Stimulated activated CD8-positive, alpha-beta memory T cell treated with anti-CD3 and anti-CD28 coated beads, Interleukin-7, amount 100 ng/mL, for 4 hours (primary cell): ENCODE results near the gene C16orf96.

ENCODE experiments used
- DNase-seq, 2 donors: peaks; one replicate each; pipeline ENCODE4 v3.0.0-alpha.2; 2020; ENCODE audit warnings: low read depth in 2 of 2

Gene C16orf96

DNA sequence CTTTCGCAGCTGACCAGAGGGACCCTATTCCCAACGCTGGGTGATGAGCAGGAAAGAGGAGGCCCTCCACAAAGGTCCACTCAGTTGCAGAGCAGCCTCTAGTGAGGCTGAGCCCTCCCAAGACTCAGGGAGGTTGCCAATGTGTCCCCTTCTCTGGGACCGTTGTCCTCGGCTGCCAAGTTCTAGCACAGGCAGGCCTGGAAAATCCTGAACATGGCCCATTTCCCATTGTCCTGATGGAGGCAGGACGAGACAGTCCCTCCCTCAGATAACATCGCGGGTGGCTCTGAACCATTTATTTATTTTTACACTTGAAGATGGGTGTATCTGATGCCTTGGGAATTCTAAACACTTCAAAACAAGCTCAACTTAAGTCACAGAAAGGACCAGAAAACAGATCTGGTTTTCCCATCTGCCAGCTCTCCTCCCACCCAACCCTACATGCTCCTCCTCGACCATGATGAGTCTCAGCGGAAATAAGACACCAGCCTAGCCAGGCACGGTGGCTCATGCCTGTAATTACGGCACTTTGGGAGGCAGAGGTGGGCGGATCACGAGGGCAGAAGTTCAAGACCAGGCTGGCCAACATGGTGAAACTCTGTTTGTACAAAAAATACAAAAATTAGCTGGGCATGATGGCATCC is 30.4 kb upstream of the C16orf96 start:
- DNase-seq: no peak

DNA sequence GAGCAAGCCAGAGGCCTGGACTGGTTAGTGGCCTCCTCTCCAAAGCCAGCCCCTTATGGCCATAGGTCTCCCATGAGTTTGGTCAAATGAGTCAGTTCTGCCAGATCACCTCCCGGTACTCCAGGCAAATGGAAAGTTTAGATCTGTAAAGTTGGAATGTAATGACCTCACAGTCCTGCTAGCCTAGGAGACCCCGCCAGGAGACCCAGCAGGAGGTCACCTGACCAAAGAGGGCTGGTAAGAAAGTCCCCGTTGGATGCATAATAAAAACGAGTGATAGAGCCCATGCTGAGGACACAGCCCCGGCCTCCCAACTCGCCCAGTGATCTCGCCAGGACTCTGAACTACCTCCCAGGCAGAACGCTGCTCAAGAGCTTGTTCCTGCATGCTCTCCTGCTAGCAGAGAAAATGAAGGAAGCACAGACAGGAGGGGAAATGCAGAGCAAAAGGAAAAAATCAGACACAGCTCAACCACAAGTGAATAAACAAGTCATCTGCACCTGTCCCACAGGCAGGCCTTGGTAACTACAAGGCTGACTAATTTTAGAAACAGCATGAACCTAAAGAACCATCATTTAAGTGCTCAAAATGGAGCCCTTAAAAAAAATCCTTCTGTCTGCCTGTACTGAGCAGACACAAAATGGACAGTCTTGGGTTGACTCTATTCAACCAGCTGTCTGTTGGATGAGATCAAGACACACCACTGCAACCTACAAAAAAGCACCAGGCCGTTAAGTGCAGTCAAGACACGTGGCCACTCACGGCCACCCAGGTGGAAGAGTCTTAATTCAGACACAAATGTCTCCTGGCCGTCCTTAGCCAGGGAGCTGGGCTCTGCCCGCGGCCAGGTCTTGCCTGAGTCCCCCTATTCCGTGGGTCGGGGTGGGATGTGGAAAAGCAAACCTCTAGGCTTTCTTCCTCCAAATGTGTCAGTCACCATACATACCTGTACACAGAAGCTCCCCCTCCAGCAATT is 26.8 kb upstream of the C16orf96 start:
- no peak for DNase-seq

DNA sequence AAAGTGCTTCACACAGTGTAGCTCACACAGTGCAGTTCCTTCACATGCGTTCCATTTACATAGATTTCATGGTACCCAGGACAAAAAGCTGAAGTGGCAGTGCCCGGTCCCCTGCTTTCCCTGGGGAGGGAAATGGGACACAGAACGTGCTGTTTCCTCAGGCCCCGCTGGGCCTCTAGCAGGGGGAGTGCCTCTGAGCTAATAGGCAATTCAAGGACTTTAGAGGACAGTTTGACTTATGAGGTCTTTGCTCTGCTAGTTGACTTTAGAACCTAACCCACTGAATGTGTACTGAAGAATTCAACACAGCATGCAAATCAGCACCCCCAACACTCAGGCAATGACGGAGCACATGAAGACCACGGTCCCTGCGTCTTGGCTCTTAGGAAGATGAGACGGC is 24.3 kb upstream of the C16orf96 start:
- DNase-seq: no peak

DNA sequence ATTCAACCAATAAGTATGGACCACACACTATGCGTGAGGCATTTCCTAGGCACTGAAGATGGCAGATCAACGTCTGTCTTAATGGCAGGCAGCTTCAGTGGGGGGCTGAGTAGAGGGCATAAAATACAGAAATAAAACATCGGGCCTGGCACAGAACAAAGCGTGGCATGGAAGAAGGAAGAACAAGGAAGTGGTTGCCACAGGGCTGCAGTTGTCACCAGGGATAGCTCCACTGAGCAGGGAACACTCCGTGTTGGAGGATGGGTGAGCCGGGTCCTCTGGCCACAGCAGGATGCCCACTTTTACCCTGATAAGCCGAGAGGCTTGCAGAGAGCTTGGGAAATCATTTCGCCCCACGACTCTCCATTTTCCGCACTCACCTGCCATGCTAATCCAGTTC is 23.9 kb upstream of the C16orf96 start:
- DNase-seq: no peak

DNA sequence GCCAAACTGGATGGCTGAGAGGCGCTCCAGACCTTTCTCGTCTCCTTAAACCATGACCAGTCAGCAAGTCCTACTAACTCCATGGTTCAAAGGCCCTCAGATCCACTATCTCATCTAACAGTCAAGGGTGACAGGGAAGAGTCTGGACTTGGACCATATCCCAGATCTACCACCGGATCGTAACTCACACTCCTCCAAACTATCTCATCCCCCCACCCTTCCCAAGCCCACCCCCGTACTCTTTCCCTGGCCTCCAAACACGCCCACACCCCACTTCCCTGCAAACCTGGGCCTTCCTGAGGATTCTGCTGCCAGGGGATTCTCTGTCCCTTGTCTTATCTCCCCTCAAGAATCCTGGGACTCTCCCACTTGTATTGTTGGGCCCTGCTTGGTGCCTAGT is 22.6 kb upstream of the C16orf96 start:
- no peak for DNase-seq

DNA sequence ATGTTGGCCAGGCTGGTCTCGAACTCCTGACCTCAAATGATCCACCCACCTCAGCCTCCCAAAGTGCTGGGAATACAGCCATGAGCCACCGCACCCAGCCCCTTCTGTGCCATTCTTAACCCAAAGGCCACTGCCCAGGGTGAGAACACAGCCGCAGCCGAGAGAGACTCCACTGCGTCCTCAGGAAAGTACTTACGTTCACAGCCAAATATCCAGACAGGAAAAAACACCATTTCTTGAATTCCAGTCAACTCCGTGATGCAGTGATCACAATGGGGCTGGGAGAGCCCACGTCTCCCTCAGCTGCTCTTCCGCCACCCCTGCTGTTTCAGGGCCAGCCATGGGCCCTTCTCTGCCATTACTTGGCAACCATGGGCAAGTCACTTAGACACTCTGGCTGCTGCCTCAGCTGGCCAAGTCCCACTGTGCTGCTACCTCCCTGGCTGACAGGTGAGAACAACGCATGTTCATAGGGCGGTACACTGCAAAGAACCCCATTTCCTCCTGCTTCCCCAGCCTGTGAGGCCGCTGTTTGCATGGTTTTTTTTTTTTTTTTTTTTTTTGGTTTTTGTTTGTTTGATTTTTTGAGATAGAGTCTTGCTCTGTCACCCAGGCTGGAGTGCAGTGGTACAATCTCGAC is 21.9 kb upstream of the C16orf96 start:
- no peak for DNase-seq

DNA sequence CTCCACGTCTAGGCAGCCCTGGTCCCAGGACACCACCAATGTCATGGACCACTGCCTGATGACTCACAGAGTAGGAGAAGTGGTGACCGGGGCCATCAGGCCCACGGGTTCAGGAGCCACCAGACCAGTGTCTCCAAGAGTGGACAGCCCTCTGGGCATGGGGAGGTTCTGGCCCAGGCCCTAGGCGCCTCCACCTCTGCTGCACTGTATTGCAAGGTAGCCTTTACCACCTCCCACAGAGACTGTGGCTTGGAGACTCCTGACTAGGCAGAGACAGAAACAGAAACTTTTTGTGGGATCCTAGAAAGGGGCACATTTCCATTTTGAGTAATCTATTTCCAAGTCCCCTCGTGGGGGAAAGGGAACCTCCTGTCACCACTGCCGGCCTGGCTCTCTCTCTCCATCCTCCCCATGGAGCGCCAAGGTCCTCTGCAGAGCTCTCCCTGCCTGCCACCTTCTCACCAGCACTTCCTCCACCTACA is 20.5 kb upstream of the C16orf96 start:
- DNase-seq: no peak

DNA sequence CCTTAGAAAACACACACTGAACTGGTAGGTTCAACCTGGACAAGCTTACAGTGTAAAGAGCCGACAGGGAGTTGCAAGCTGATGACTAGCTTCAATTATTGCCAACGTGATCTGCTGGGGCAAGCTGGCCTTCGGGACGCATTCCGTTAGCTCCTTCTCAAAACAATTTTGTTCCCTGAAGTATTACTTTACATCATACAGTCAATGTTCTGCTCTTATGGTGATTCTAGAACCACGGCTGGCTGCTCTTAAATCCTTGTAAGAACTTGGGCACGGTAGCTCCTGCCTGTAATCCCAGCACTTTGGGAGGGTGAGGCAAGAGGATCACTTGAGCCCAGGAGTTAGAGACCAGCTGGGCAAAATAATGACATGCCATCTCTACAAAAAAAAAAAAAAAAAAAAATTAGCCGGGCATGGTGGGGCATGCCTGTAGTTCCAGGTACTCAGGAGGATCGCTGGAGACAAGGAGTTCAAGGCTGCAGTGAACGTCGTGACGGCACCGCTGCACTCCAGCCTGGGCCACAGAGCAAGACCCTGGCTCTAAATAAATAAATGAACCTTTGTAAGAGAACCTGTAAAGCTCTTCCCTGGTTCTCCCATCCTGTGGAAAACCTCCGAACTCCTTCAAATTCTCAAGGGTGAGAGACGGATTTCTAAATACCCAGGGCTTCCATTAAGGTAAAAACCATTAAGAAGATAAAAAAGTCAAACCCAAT is 19.6 kb upstream of the C16orf96 start:
- no peak for DNase-seq

DNA sequence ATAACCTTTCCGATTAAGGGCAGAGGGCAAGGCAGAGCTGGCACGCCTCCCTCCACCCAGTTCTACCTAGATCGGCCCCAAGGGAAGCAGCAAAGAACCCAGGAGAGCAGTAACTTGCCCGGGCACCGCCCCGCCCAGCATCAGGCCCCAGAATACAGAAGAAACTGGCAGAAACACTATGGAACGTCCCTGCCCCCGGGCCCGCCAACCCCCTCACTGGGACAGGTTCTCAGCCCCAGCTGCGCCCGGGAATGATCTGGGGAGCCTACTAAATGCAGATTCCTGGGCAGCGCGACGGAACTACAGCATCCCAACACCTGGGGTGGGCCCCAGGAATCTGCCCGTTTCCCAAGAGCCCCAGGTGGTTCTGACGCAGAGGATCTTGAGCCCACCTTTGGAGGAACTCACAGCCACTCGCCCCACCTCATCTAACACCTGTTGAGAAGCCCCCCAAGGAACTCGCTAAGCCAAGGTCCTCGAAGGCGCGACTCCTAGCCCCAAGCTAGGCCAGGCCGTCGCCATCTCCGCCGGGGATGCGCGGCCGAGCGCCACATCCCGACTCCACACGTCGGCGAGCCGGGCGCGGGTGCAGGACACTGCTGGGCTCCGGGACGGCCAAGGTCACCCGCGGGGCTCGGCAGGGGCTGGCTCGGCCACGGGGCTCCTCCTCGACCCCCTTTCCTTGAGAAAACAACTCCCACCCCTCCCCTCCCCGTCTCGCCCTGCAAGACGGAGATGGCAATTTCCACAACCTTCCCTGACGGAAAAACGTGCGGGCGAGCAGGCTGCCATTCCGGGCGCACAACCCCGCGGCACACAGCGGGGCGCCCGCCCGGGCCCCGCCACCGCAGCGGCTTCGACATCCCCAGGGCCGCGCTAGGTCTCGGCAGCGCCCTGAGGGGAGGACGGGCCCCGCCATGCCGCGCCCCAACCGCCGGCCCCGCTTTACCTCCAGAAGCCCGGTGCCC is 18.5 kb upstream of the C16orf96 start:
- no peak for DNase-seq

DNA sequence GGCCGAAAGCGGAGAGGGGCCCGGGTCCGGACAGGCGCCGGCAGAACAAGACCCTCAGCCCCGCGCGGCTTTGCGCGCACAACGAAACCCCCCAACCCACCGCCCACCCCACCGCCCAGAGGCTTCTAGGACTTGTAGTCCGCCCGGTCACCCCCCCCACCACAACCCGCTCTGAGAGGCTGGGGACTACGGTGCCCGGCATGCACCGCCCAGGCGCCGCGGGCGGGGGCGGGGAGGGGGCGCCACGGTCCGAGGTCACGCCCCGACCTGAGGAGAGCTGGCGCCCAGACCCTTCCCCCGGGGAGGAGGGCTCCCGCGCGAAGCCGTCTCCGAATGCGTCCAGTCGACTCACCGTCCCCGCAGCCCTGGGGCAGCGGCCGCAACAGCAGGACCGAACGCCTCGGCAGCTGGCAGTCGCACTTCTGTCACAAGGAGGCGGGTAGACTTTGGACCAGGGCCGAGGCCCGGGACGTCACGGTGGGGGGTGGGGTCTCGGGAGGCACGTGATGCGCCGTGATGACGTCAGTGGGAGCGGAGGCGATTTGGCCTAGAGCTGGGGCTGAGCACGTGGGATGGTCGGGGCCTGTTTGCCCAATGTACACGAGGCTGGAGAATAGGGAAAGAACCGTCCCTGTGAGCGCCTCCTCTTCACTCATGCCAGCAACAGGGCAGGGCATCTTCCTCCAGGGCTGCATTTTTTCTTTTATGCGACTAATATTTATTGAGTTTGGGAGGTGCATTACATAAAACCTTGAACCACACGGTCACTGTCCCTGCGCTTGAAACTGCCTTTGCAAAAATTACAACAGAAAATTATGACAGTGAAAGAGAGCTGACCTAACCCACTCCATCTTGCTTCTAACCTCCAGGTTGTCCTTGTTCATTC is 17.5 kb upstream of the C16orf96 start, which contains the start of gene CDIP1:
TSS of gene CDIP1 (minus strand) at position 424 of the 886 bp plus-strand sequence. CDS start 24,643 bp downstream, outside the sequence.
- peak; percentile 94 to 95 for DNase-seq

DNA sequence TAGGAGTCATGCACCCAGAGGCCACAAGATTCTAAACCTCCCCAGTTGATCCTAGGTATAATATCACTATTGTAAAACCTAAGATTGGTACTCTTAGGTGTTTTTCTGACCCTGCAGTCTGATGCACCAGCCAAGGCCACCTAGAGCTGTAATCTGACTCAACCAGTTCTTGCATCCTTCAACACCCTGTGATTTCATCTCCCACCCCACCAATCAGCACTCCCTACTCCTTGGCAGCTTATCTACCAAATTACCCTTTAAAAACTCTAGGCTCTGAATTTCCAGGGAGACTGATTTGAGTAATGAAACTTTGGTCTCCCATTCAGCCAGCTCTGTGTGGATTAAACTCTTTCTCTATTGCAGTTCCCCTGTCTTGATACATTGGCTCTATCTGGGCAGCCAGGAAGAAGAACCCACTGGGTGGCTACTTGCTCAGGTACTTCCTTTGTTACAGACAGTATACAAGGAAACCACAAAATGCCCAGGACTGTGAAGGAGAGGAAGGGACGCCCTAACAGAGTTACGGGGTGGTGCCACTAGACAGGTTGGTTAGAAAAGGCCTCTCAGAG is 16.3 kb upstream of the C16orf96 start:
- DNase-seq: no peak

DNA sequence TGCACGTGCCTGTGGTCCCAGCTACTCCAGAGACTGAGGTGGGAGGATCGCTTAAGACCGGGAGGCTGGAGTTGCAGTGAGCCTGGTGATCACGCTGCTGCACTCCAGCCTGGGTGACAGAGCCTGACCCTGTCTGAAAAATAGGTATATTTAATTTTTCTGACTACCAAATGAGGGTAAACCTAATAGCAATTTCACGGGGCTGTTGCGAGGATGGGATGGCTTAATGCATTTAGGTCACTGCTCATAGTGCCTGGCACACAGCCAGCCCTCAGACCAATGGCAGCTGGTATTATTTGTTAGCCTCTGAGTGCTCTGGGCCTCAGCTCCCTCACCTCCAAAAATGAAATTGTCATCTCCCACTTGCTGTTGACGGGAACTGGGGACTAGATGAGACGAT is 11.7 kb upstream of the C16orf96 start:
- no peak for DNase-seq

DNA sequence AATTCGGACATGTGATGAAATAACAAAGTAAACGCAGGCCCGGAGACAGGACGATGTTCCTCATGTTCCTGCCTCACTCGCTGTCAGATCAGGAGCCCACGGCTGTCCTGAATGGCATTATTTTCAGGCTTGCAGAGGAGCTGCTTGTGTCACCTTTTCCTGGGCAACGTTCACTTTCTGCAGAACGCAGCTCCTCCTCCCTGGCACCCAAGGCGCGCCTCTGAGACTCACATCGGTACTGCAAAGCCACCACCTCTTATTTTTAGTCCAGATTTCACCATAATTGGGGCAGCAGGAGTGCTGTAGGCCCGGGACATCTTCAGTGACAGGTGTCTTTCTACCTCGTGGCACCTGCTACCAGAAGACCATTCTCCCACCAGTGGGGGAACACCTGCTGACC is 8.0 kb upstream of the C16orf96 start:
- DNase-seq: no peak

DNA sequence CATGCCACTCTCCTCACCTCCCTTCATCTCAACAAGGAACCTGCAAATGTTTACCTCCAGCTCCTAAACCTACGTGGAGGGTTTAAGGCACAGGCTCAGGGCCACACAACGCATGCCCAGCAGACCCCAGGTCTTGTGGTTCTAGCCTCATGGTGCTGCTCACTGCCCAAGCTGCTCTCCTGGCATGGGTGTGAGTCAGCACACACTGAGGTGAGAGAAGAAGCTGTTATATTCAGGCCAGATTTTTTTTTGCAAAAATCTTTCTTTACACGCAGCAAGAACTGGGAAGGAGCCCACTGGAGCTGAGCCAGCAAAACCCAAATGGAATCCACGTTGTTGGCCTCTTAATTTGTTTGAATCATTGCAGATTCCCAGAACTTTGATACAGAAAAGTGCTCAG is 5.5 kb upstream of the C16orf96 start:
- no peak for DNase-seq

DNA sequence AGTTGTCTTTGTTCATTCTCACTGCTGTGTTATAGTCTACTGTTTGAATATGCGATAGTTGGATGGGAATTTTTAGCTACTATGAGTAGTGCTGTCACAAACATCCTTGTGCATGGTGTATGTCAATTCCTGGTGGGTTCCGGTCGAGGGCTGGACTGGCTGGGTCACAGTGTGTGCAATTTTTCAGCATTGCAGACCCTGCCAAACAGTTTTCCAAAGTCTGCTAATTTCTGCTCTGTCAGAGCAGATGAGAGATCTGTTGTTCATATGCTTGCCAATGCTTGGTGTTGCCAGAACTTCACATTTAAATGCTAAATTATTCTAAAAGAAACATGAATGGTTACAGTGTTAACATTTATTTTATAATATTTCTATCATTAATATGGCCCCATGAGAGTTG is 3.6 kb upstream of the C16orf96 start:
- DNase-seq: no peak

DNA sequence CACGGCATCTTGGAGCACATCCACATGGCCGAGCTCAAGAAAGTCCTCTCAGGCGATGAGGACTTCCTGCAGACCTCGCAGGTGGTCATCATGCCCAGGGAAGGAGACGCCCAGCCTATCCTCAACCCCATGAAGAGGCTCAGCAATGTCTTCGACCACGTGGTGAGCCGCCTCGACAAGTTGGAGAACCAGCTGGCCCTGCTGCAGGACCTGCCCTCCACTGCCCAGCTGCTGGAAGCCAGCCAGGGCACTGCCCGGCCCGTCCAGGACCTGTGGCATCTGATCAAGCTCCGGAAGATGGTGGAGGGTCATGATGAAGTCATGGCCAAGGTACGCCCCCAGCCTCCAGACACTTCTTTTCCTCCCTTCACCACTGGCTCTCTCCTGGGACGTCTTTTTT is 440 bp downstream of the C16orf96 start:
- DNase-seq: no peak

DNA sequence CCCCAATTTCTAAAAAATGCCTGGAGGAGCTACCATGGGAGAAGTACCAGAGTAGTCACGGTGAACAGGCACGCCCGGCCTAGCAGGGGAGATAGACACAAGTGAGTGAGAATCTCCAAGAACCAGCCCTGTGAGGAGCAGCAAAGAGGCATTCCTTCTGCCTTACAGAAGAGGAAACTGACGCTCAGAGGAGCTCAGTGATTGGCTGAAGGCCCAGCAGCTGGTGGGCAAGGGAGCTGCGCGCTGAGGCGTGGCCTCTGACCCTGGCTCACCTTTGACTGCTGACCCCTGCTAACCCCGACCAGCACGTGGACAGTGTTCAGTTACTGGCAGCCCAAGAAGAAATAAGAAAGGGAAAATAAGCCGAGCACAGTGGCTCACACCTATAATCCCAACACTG is 1.8 kb downstream of the C16orf96 start:
- DNase-seq: no peak

DNA sequence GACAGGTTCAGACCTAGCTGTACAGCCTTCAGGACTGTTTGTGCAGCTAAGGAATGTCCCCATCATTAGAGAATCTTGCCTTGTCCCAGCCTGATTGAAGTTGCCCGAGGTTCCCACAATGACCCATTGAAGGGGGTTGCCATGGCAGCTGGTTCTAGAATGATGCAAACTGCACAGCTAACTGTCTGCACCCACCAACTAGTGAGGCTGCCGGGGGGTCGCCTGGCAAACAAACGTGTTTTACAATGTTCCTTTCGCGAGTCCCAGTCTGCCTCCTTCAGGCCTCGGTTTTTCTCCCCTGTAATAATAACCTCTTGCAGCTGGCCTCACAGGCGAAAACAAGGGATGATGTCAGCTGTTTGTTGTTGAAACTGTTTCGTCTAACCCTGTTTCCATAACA is 5.5 kb downstream of the C16orf96 start:
- DNase-seq: no peak

DNA sequence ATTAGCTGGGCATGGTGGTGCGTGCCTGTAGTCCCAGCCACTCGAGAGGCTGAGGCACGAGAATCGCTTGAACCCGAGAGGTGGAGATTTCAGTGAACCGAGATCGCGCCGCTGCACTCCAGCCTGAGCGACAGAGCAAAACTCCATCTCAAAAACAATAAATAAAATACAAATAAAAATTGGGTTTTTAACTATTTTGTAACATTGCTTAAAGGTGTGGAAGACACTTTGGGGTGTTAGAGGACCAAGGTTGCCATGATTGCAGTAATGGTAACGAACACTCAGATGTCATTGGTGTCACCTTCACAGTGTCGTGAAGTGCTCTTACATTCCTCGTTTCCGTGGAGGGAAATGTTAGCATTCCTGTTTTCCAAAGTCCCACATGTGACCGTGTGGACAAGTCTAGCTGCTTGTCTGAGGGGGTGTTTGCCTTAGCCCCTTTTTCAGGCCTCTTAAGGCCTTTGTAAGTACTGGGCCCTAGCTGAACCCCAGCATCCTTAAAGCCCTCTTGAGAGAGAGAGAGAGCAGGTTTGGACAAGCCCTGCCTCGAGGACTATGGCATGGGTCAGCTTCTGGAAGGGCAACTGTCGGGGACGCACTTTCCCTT is 8.6 kb downstream of the C16orf96 start:
- no peak for DNase-seq
